T-cell (primary cell): ENCODE results near the gene SYNGR4. TPM values are rescaled to one million over a fixed set of nuclear protein-coding genes. Genes with fewer than 3 reads are reported as not detected.
A peak's percentile ranks its signal among the peaks of the same experiment; 100 is the strongest.
"Not testable (repeated sequence)": the region's sequence is repeated elsewhere in the genome, so short reads cannot be mapped to it uniquely, and the experiment has no call there.

Experiments
- ATAC-seq, 4 experiments: fragments of 200-7000 bp in 3 of 4; fragments of 150-1000 bp in 1 of 4; cut with Tn5 transposase; replicated peaks in 1 of 4; 1 replicate in 3 of 4; 2 replicates in 1 of 4; pipeline ENCODE4 v1.10.0; 2021; ENCODE audit warnings: moderate library complexity in 3 of 4, mild to moderate bottlenecking in 2 of 4, moderate number of reproducible peaks in 1 of 4
- CTCF ChIA-PET, 2 donors: fragments of 300-600 bp; sonication (Branson Sonifier 250); formaldehyde crosslinking; loops; one replicate each; lab custom pipeline; 2022; ENCODE audit warnings: antibody characterized with exemption in 2 of 2; lab: Charles Lee
- POLR2A ChIA-PET, 2 donors: fragments of 300-600 bp; sonication (Branson Sonifier 250); formaldehyde crosslinking; loops; one replicate each; lab custom pipeline; 2022; ENCODE audit warnings: antibody characterized with exemption in 2 of 2; lab: Charles Lee
- DNase-seq, 35 experiments: peaks; one replicate each; pipeline versions ENCODE4 v3.0.0 to v3.0.0-alpha.2; 2013 to 2023
- H3K27ac ChIP-seq: one replicate; pipeline ENCODE4 v1.5.1; 2013; ENCODE audit warnings: low read length
- H3K27me3 ChIP-seq, 2 experiments: replicated peaks in 1 of 2; 1 replicate in 1 of 2; 2 replicates in 1 of 2; pipeline versions ENCODE4 v1.6.1 to v1.7.0; 2013; ENCODE audit warnings: low read length in 1 of 2, mixed read lengths in 1 of 2; ENCODE audit not compliant: control insufficient read depth in 2 of 2, insufficient read depth in 2 of 2; ENCODE audit errors: extremely low read depth in 1 of 2
- H3K36me3 ChIP-seq, 2 donors: 1 replicate in 1 of 2; 2 replicates in 1 of 2; pipeline versions ENCODE4 v1.6.1 to v1.7.0; 2013; ENCODE audit warnings: low read length in 1 of 2; ENCODE audit not compliant: control insufficient read depth in 2 of 2, insufficient read depth in 1 of 2; ENCODE audit errors: extremely low read depth in 1 of 2
- H3K4me1 ChIP-seq, 2 experiments: 1 replicate in 1 of 2; 2 replicates in 1 of 2; pipeline versions ENCODE4 v1.6.1 to v1.7.0; 2013; ENCODE audit warnings: low read length in 2 of 2, mixed read lengths in 1 of 2; ENCODE audit not compliant: insufficient read depth in 2 of 2, control insufficient read depth in 1 of 2; ENCODE audit errors: extremely low read depth in 1 of 2
- H3K4me3 ChIP-seq, 2 donors: 1 replicate in 1 of 2; 2 replicates in 1 of 2; pipeline versions ENCODE4 v1.5.1 to v1.7.0; 2013; ENCODE audit warnings: mild to moderate bottlenecking in 2 of 2, low read length in 1 of 2, moderate library complexity in 1 of 2; ENCODE audit not compliant: control insufficient read depth in 1 of 2; ENCODE audit errors: extremely low read depth in 1 of 2
- H3K9me3 ChIP-seq: 2 replicates; pipeline ENCODE4 v1.7.0; 2013
- H3K27ac Mint-ChIP-seq, 2 donors: one replicate each; pipeline ENCODE4 v1.8.0; 2020 to 2021; ENCODE audit warnings: mild to moderate bottlenecking in 2 of 2, mixed read lengths in 2 of 2
- H3K27me3 Mint-ChIP-seq, 2 donors: one replicate each; pipeline ENCODE4 v1.8.0; 2021 to 2022; ENCODE audit warnings: mixed read lengths in 2 of 2
- H3K36me3 Mint-ChIP-seq: one replicate; pipeline ENCODE4 v1.8.0; 2021; ENCODE audit warnings: mixed read lengths
- H3K4me1 Mint-ChIP-seq, 3 donors: one replicate each; pipeline ENCODE4 v1.8.0; 2020 to 2022; ENCODE audit warnings: mixed read lengths in 3 of 3, mild to moderate bottlenecking in 1 of 3
- H3K4me3 Mint-ChIP-seq, 3 donors: one replicate each; pipeline ENCODE4 v1.8.0; 2020 to 2022; ENCODE audit warnings: mild to moderate bottlenecking in 3 of 3, mixed read lengths in 3 of 3, moderate library complexity in 3 of 3
- H3K9me3 Mint-ChIP-seq, 3 donors: one replicate each; pipeline ENCODE4 v1.8.0; 2020 to 2022; ENCODE audit warnings: mixed read lengths in 3 of 3
- WGBS: methylation state at CpG from one replicate; pipeline ENCODE4 v1.1.5; 2013; ENCODE audit warnings: missing lambda C conversion rate; ENCODE audit not compliant: insufficient coverage; 5-methylcytosine and 5-hydroxymethylcytosine counted together
- total RNA-seq, 35 experiments: library from RNA in 6 of 35; stranded (reverse) in 6 of 35; fragments of 120-200 nt in 1 of 35; gene quantifications; one replicate each; pipeline versions ENCODE4 v1.2.1 to v1.2.4 and lab custom pipeline; 2013 to 2026

SYNGR4 gene
- total RNA-seq, 5 donors from 2014 or later (not counting 1 experiment from before 2014, with no cell fraction given) = not detected

GRCh38 chr19:48371771-48372170 is 7.6 kb downstream of the SYNGR4 start:
- CTCF ChIA-PET = interaction anchor here (0.7 kb wide), 2 partner anchors 45 to 698 kb away, joined by 4 read pairs; no protein-coding TSS in a partner anchor

GRCh38 chr19:48372904-48373303 is 8.7 kb downstream of the SYNGR4 start:
- no peaks in the 10 kb centered on the region for H3K9me3 ChIP-seq
- no peak overlapping the region for H3K27ac ChIP-seq
- ChIA-PET POLR2A (no interaction called here), CTCF (no interaction called here)
- WGBS = 70% methylated on average over 4 of the region's 4 CpGs
- H3K4me3 ChIP-seq = no peak overlapping the region
- no peaks in the 10 kb centered on the region for H3K36me3 ChIP-seq
- no peaks in the 10 kb centered on the region for H3K4me1 ChIP-seq
- H3K9me3 Mint-ChIP-seq = no peaks in the 10 kb centered on the region
- H3K27ac Mint-ChIP-seq = no peak overlapping the region
- no peaks in the 10 kb centered on the region for H3K4me1 Mint-ChIP-seq
- H3K27me3 ChIP-seq = peaks cover 0 to 16% of the 10 kb centered on the region in 2 experiments
- ATAC-seq (no peak), DNase-seq (no peak)
- no peaks in the 10 kb centered on the region for H3K27me3 Mint-ChIP-seq
- H3K36me3 Mint-ChIP-seq = no peaks in the 10 kb centered on the region
- no peak overlapping the region for H3K4me3 Mint-ChIP-seq

More at GRCh38 chr19:48371771-48372170, 7.6 kb downstream of the SYNGR4 start:
- POLR2A ChIA-PET, ATAC-seq, H3K9me3 ChIP-seq, H3K4me3 ChIP-seq, H3K4me1 Mint-ChIP-seq, H3K27ac ChIP-seq, H3K4me1 ChIP-seq, H3K27me3 Mint-ChIP-seq, H3K36me3 Mint-ChIP-seq, H3K27ac Mint-ChIP-seq, H3K4me3 Mint-ChIP-seq, DNase-seq, H3K36me3 ChIP-seq, H3K9me3 Mint-ChIP-seq: not testable (repeated sequence)
- WGBS = 91% methylated on average over 5 of the region's 5 CpGs
- H3K27me3 ChIP-seq = peaks cover 0 to 16% of the 10 kb centered on the region in 2 experiments

- no peaks in the 10 kb centered on the region for H3K4me1 Mint-ChIP-seq
- Histone ChIP-seq H3K27ac (no peak overlapping the region), H3K9me3 (no peaks in the 10 kb centered on the region), H3K36me3 (no peaks in the 10 kb centered on the region), H3K4me1 (no peaks in the 10 kb centered on the region), H3K27me3 (peaks cover 0 to 16% of the 10 kb centered on the region in 2 experiments), H3K4me3 (no peak overlapping the region)
- no peaks in the 10 kb centered on the region for H3K36me3 Mint-ChIP-seq
- H3K27ac Mint-ChIP-seq = no peak overlapping the region
- DNase-seq (no peak), ATAC-seq (no peak)
- CTCF ChIA-PET = no interaction called here
- WGBS = 92% methylated on average over 11 of the region's 11 CpGs
- POLR2A ChIA-PET = no interaction called here
- H3K27me3 Mint-ChIP-seq = no peaks in the 10 kb centered on the region
- no peaks in the 10 kb centered on the region for H3K9me3 Mint-ChIP-seq
- H3K4me3 Mint-ChIP-seq = no peak overlapping the region
Measured at GRCh38 chr19:48373567-48373966, 9.4 kb downstream of the SYNGR4 start.

GRCh38 chr19:48378194-48378570 is 14.0 kb downstream of the SYNGR4 start:
- POLR2A ChIA-PET = no interaction called here
- no peak overlapping the region for H3K4me3 ChIP-seq
- H3K27ac Mint-ChIP-seq = no peak overlapping the region
- H3K27ac ChIP-seq = no peak overlapping the region
- no peak overlapping the region for H3K4me3 Mint-ChIP-seq
- H3K27me3 Mint-ChIP-seq = no peaks in the 10 kb centered on the region
- WGBS = 93% methylated on average over 8 of the region's 10 CpGs
- no peaks in the 10 kb centered on the region for H3K4me1 Mint-ChIP-seq
- H3K36me3 Mint-ChIP-seq = peaks cover 14% of the 10 kb centered on the region
- H3K4me1 ChIP-seq = no peaks in the 10 kb centered on the region
- ATAC-seq (no peak), DNase-seq (no peak)
- H3K9me3 Mint-ChIP-seq = no peaks in the 10 kb centered on the region
- H3K36me3 ChIP-seq = peaks cover 1 to 4% of the 10 kb centered on the region in 2 donors
- H3K27me3 ChIP-seq = peaks cover 0 to 13% of the 10 kb centered on the region in 2 experiments
- no peaks in the 10 kb centered on the region for H3K9me3 ChIP-seq
- CTCF ChIA-PET = no interaction called here

- Histone ChIP-seq H3K4me3 (no peak overlapping the region), H3K36me3 (peaks cover 9 to 13% of the 10 kb centered on the region in 2 donors), H3K27ac (no peak overlapping the region), H3K27me3 (peaks cover 0 to 8% of the 10 kb centered on the region in 2 experiments), H3K9me3 (no peaks in the 10 kb centered on the region), H3K4me1 (no peaks in the 10 kb centered on the region)
- POLR2A ChIA-PET = interaction anchor here in 1 of 2 donors (0.7 kb wide), 1 partner anchor 110 kb away, joined by 6 read pairs; no protein-coding TSS in a partner anchor
- 98% methylated on average over 4 of the region's 5 CpGs for WGBS
- peak overlapping the region in 1 of 2 donors; percentile 39 for H3K27ac Mint-ChIP-seq
- no peak for ATAC-seq
- no peaks in the 10 kb centered on the region for H3K4me1 Mint-ChIP-seq
- CTCF ChIA-PET = no interaction called here
- no peaks in the 10 kb centered on the region for H3K9me3 Mint-ChIP-seq
- H3K36me3 Mint-ChIP-seq = peaks cover 20% of the 10 kb centered on the region
- no peaks in the 10 kb centered on the region for H3K27me3 Mint-ChIP-seq
- H3K4me3 Mint-ChIP-seq = no peak overlapping the region
- DNase-seq = no peak
Measured at GRCh38 chr19:48379058-48379457, 14.9 kb downstream of the SYNGR4 start.

- H3K27me3 Mint-ChIP-seq = no peaks in the 10 kb centered on the region
- no peak overlapping the region for H3K4me3 Mint-ChIP-seq
- 100% methylated on average over 3 of the region's 11 CpGs for WGBS
- H3K27me3 ChIP-seq = no peaks in the 10 kb centered on the region
- ChIA-PET CTCF (no interaction called here), POLR2A (interaction anchor here in 1 of 2 donors (0.6 kb wide), 1 partner anchor 834 kb away, joined by 8 read pairs; no protein-coding TSS in a partner anchor)
- H3K27ac ChIP-seq = no peak overlapping the region
- no peaks in the 10 kb centered on the region for H3K4me1 ChIP-seq
- no peak overlapping the region for H3K4me3 ChIP-seq
- DNase-seq (no peak), ATAC-seq (no peak)
- no peaks in the 10 kb centered on the region for H3K9me3 ChIP-seq
- no peaks in the 10 kb centered on the region for H3K4me1 Mint-ChIP-seq
- H3K9me3 Mint-ChIP-seq = no peaks in the 10 kb centered on the region
- peaks cover 19 to 33% of the 10 kb centered on the region in 2 donors for H3K36me3 ChIP-seq
- H3K27ac Mint-ChIP-seq = no peak overlapping the region
- peaks cover 32% of the 10 kb centered on the region for H3K36me3 Mint-ChIP-seq
Measured at GRCh38 chr19:48381178-48381950, 17.2 kb downstream of the SYNGR4 start.
